Measurements from ENCODE around the gene TMEM121.
"Not testable (repeated sequence)": the region's sequence is repeated elsewhere in the genome, so short reads cannot be mapped to it uniquely, and the experiment has no call there.

The TMEM121 gene

DNA sequence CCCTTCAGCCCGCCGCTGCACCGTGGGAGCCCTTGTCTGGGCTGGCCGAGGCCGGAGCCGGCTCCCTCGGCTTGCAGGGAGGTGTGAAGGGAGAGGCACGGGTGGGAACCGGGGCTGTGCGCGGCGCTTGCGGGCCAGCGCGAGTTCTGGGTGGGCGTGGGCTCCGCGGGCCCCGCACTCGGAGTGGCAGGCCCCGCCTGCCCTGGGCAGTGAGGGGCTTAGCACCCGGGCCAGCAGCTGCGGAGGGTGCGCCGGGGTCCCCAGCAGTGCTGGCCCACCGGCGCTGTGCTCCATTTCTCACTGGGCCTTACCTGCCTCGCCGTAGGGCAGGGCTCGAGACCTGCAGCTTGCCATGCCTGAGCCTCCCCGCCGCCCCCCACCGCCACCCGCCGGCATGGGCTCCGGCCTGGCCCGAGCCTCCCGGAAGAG is 21.4 kb downstream of the TMEM121 start:
- DNase-seq: no peak

- DNase-seq: no peak
These were observed 23.1 kb downstream of the TMEM121 start for GRCh38 chr14:105549481-105549880.

GRCh38 chr14:105554022-105554421 is 27.6 kb downstream of the TMEM121 start:
- no peak for DNase-seq

DNA sequence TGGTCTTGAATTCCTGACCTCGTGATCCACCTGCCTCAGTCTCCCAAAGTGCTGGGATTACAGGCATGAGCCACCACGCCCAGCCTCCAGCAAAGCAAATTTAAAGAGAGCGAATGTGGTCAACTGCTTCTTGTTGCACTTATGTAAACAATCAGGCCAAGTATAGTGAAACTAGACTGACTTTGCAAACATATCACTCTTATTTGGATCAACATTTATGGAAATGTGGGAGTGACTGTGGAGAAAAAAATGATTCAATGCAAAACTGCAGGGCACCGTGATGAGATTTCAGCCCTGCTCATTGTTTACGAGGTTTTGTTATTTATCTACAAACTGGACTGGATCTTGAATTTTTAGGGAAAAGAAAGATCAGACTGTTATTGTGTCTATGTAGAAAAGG is 28.1 kb downstream of the TMEM121 start:
- no peak for DNase-seq

DNA sequence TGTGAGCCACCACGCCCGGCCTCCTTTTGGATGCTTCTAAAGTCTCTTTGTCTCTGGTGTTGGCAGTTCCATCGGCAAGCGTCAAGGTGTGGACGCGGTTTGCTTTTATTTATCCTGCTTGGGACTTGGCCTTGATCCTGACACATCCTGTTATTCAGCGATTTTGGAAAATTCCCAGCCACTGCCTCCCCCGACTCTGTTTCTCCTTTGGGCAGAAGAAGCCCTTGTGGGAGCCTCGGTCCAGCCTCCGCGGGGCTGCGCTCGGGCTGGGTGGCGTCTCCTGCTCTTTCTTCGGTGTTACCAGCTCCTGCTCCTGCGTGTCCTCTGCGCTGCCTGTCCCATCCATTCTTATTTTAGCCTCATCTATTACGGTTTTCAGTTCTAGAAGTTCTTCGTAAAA is 31.3 kb downstream of the TMEM121 start:
- DNase-seq: not testable (repeated sequence)

- not testable (repeated sequence) for DNase-seq
These were observed 32.2 kb downstream of the TMEM121 start for GRCh38 chr14:105558449-105559154.

DNA sequence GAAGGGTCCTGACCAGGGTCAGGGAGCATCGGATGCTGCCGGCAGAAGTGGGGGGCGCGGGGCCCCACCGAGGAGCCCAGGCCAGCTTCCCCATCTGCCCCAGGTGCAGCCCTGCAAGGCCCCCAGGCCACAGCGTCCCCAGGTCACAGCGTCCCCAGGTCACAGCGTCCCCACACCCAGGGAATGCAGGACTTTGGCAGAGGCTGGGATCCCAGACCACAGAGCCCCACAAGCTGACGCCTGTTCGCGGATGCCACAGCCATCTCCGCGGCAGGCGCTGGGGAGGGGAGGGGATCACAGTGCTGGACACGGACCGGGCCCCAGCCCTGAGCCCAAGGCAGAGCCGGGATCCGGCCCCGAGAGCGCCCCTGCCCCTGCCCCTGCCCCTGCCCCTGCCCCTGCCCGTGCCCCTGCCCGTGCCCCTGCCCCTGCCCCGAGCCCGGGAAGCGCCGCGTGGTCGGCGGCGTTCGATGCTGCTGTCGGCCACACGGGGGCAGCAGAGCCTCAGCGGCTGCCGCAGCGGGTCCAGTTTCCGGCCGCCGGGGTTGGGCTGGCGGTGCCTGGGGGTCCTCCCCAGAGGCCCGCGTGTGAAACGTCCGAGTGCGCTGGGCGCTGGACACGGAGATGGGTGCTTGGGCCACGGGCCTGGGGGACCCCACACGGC is 33.1 kb downstream of the TMEM121 start:
- not testable (repeated sequence) for DNase-seq

- DNase-seq: not testable (repeated sequence)
These were observed 33.8 kb downstream of the TMEM121 start for GRCh38 chr14:105560048-105560669.

- DNase-seq: not testable (repeated sequence)
These were observed 35.0 kb downstream of the TMEM121 start for GRCh38 chr14:105561345-105561744.

- no peak for DNase-seq
These were observed 36.4 kb downstream of the TMEM121 start for GRCh38 chr14:105562713-105563346.

DNA sequence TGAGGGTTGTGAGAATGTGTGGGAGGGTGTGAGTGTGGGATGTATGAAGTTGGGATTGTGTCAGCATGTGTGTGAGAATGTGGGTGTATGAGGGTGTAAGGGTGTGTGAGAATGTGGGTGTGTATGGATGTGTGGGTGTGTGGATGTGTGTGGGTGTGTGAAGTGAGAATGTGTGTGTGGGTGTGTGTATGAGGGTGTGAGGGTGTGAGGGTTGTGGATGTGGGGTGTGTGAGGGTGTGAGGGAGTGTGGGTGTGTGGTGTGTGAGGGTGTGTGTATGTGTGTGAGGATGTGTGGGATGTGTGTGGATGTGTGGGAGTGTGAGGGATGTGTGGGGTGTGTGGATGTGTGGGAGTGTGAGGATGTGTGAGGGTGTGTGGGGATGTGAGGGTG is 37.0 kb downstream of the TMEM121 start:
- no peak for DNase-seq

- DNase-seq: not testable (repeated sequence)
These were observed 38.2 kb downstream of the TMEM121 start for GRCh38 chr14:105564536-105564935.

GRCh38 chr14:105565185-105565919 is 39.0 kb downstream of the TMEM121 start:
- DNase-seq: not testable (repeated sequence)

- not testable (repeated sequence) for DNase-seq
These were observed 40.1 kb downstream of the TMEM121 start for GRCh38 chr14:105566248-105567163.

DNA sequence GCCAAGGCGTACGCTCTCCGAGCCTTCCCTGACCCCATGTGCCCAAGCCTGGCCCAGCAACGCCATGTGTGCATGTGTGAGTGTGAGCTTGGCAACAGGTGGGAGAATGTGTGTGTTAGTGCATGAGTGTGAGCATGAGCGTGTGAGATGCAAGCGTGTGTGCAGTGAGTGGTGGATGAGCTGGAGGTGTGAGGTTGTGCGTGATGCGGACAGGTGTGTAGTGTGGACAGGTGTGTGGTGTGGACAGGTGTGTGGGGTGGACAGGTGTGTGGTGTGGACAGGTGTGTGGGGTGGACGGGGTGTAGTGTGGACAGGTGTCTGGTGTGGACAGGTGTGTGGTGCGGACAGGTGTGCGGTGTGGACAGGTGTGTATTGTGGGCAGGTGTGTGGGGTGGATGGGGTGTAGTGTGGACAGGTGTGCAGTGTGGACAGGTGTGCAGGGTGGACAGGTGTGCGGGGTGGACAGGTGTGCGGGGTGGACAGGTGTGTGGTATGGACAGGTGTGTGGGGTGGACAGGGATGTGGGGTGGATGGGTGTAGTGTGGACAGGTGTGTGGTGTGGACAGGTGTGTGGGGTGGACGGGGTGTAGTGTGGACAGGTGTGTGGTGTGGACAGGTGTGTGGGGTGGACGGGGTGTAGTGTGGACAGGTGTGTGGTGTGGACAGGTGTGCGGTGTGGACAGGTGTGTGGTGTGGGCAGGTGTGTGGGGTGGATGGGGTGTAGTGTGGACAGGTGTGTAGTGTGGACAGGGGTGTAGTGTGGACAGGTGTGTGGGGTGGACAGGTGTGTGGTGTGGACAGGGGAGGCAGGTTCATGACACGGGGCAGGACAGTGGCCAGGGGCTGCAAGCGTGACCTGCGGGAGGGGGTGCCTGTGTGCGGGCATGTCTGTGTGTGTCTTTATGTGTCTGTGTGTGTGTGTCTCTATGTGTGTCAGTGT is 41.1 kb downstream of the TMEM121 start:
- not testable (repeated sequence) for DNase-seq

- not testable (repeated sequence) for DNase-seq
These were observed 41.9 kb downstream of the TMEM121 start for GRCh38 chr14:105568140-105568843.

DNA sequence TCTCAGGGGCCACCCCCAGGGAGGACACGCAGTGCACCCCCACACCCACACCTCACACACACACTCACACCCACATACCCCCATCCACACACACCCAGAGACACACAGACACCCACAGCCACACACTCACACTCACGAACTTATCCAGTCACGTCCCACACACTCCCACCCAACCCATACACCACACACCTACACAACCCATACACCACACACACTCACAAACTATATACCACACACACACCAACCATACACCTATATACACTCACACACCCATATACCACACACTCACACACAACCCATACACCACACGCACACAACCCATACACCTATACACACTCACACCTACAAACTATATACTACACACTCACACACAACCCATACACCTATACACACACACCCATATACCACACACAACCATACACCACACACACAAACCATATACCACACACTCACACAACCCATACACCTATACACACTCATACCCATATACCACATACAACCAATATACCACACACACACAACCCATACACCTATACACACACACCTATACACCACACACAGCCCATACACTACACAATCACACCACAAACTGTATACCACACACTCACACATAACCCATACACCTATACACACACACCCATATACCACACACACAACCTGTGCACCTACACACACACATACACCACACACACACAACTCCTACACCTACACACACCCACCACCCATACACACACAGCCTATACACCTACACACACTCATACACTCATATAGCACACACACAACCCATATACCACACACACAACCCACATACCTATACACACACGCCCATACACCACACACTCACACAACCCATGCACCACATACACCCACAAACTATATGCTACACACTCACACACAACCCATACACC is 42.7 kb downstream of the TMEM121 start:
- DNase-seq: no peak

GRCh38 chr14:105570482-105570881 is 44.1 kb downstream of the TMEM121 start:
- DNase-seq: no peak
